Liver (tissue), 3 donors: ENCODE results near the gene PHETA2.

ENCODE experiments used
- JUND ChIP-seq, 2 donors: IDR thresholded peaks; 2 replicates each; pipeline ENCODE4 v1.6.1; 2016; ENCODE audit warnings: antibody characterized with exemption in 2 of 2
- SP1 ChIP-seq: IDR thresholded peaks from 2 replicates; pipeline ENCODE4 v1.6.1; 2018; ENCODE audit warnings: antibody characterized with exemption, mild to moderate bottlenecking
- TAF1 ChIP-seq: conservative IDR thresholded peaks from 2 replicates; pipeline ENCODE4 v1.6.1; 2016; ENCODE audit warnings: antibody characterized with exemption, mild to moderate bottlenecking
- TF ChIP-seq, protein P1 (sequence below): fragments of 150-350 bp; IDR thresholded peaks from 2 replicates; pipeline ENCODE4 v1.5.1; 2017; ENCODE audit warnings: improper control_type of control experiment, low read depth, low read length; ENCODE audit not compliant: missing input control
- donor health status: healthy.
- donor health status: healthy.

- TF ChIP-seq TAF1 (no peak), JUND (IDR thresholded peaks at IDR 0.05) (no peak), SP1 (no peak)
- TF ChIP-seq, protein P1, sequence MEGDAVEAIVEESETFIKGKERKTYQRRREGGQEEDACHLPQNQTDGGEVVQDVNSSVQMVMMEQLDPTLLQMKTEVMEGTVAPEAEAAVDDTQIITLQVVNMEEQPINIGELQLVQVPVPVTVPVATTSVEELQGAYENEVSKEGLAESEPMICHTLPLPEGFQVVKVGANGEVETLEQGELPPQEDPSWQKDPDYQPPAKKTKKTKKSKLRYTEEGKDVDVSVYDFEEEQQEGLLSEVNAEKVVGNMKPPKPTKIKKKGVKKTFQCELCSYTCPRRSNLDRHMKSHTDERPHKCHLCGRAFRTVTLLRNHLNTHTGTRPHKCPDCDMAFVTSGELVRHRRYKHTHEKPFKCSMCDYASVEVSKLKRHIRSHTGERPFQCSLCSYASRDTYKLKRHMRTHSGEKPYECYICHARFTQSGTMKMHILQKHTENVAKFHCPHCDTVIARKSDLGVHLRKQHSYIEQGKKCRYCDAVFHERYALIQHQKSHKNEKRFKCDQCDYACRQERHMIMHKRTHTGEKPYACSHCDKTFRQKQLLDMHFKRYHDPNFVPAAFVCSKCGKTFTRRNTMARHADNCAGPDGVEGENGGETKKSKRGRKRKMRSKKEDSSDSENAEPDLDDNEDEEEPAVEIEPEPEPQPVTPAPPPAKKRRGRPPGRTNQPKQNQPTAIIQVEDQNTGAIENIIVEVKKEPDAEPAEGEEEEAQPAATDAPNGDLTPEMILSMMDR: no peak
These were observed at the start of gene PHETA2 for GRCh38 chr22:42074132-42074811.
